ENCODE measurements around the gene CHMP3.
"Not testable (repeated sequence)": the region's sequence is repeated elsewhere in the genome, so short reads cannot be mapped to it uniquely, and the experiment has no call there.

Gene CHMP3

GRCh38 chr2:86512892-86513291 is 50.4 kb downstream of the CHMP3 start:
- no peak for TF ChIP-seq CTCF (IDR thresholded peaks at IDR 0.05; ENCODE audit: low read depth, low read length)
- H3K4me3 ChIP-seq (ENCODE audit: low read depth, low read length), result no peak overlapping the region

GRCh38 chr2:86512034-86512433 is 51.2 kb downstream of the CHMP3 start:
- TF ChIP-seq CTCF (IDR thresholded peaks at IDR 0.05; ENCODE audit: low read depth, low read length), result no peak
- no peak overlapping the region for H3K4me3 ChIP-seq (ENCODE audit: low read depth, low read length)

GRCh38 chr2:86510436-86510933 is 52.8 kb downstream of the CHMP3 start:
- H3K4me3 ChIP-seq (ENCODE audit: low read depth, low read length), result no peak overlapping the region
- TF ChIP-seq CTCF (IDR thresholded peaks at IDR 0.05; ENCODE audit: low read depth, low read length), result no peak

- no peak overlapping the region for H3K4me3 ChIP-seq (ENCODE audit: low read depth, low read length)
- TF ChIP-seq CTCF (IDR thresholded peaks at IDR 0.05; ENCODE audit: low read depth, low read length), result no peak
Measured at GRCh38 chr2:86507600-86507999, 55.6 kb downstream of the CHMP3 start.

- no peak for TF ChIP-seq CTCF (IDR thresholded peaks at IDR 0.05; ENCODE audit: low read depth, low read length)
- H3K4me3 ChIP-seq (ENCODE audit: low read depth, low read length), result no peak overlapping the region
Measured at GRCh38 chr2:86500325-86501083, 62.7 kb downstream of the CHMP3 start.

- no peak overlapping the region for H3K4me3 ChIP-seq (ENCODE audit: low read depth, low read length)
- TF ChIP-seq CTCF (IDR thresholded peaks at IDR 0.05; ENCODE audit: low read depth, low read length), result no peak
Measured at GRCh38 chr2:86499326-86499725, 63.9 kb downstream of the CHMP3 start.

DNA sequence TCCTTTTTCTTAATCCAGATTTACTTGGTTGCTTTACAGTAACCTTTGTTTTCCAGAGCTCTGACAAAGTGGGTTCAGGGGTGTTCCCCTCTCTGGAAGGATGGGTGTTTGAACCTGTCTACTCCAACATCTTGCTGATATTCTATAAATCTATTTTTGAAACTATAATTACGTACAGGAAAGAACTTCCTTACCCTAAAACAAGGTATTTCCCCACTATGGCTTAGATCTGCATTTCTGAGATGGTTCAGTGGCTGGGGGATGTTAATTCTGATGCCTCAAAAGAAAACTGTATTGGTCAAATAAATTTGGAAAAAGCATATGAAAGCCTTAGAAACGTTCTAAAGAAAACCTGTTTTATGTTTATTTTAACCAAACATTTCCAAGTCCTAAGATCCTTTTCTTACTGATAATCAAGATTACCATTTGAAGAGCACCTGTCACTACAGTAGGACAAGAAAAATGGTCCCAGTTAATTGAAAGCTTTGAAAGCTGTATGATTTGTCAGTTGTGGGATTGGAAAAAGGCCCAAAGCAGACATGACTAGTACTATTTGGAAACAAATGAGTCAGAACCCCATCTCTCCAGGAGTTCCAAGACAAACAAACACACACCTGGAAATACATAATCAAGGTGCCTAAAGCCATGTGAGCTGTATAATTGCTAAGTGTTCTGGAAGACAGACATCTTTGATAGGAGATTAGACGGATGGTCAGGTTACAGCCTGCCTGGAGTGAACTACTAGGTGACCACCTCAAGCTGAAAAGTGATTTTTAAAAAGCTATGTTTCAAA is 64.6 kb downstream of the CHMP3 start:
- H3K4me3 ChIP-seq (ENCODE audit: low read depth, low read length), result no peak overlapping the region
- no peak for TF ChIP-seq CTCF (IDR thresholded peaks at IDR 0.05; ENCODE audit: low read depth, low read length)

- not testable (repeated sequence) for H3K4me3 ChIP-seq (ENCODE audit: low read depth, low read length)
Measured at GRCh38 chr2:86496391-86496790, 66.9 kb downstream of the CHMP3 start.

Measured in WI38 (cell line).